Endothelial cell of hepatic sinusoid (primary cell): ENCODE results near the gene FXYD7.

Source experiments
- in situ Hi-C: cut with HindIII; loops from 2 replicates; pipeline ENCODE4 v1.10.0; 2017; ENCODE audit warnings: low sequenced_read_pairs

The FXYD7 gene

GRCh38 chr19:35109395-35110112 lies 33.5 kb upstream of the FXYD7 start:
- in situ Hi-C loops = loop anchor here (10.0 kb wide), 2 partner anchors 135 to 205 kb away; no protein-coding TSS in a partner anchor

- in situ Hi-C loops = loop anchor here (10.0 kb wide), 2 partner anchors 136 to 206 kb away; no protein-coding TSS in a partner anchor
Observed at GRCh38 chr19:35110974-35111373, 32.1 kb upstream of the FXYD7 start.

GRCh38 chr19:35112995-35113688 lies 29.9 kb upstream of the FXYD7 start:
- in situ Hi-C loops = loop anchor here (10.0 kb wide), 2 partner anchors 138 to 208 kb away; no protein-coding TSS in a partner anchor

GRCh38 chr19:35114353-35115176 lies 28.5 kb upstream of the FXYD7 start:
- in situ Hi-C loops = loop anchor here (5.0 to 10.0 kb wide), 3 partner anchors 62 to 210 kb away; no protein-coding TSS in a partner anchor

- in situ Hi-C loops = loop anchor here (5.0 to 10.0 kb wide), 3 partner anchors 63 to 211 kb away; no protein-coding TSS in a partner anchor
Observed at GRCh38 chr19:35115177-35115951, 27.7 kb upstream of the FXYD7 start, which contains the start of gene FXYD3. FXYD3 (plus strand) TSS chr19:35115823; CDS start chr19:35119377, 3,554 bp downstream.

GRCh38 chr19:35116072-35116801 lies 26.8 kb upstream of the FXYD7 start:
- in situ Hi-C loops = loop anchor here (5.0 to 10.0 kb wide), 3 partner anchors 64 to 211 kb away; no protein-coding TSS in a partner anchor

GRCh38 chr19:35117116-35117515 lies 25.9 kb upstream of the FXYD7 start:
- in situ Hi-C loops = loop anchor here (5.0 to 10.0 kb wide), 3 partner anchors 65 to 212 kb away; no protein-coding TSS in a partner anchor

GRCh38 chr19:35117799-35118198 lies 25.3 kb upstream of the FXYD7 start:
- in situ Hi-C loops = loop anchor here (5.0 to 10.0 kb wide), 3 partner anchors 65 to 213 kb away; no protein-coding TSS in a partner anchor

GRCh38 chr19:35118268-35119020 lies 24.6 kb upstream of the FXYD7 start:
- in situ Hi-C loops = loop anchor here (5.0 to 10.0 kb wide), 3 partner anchors 66 to 214 kb away; no protein-coding TSS in a partner anchor

- in situ Hi-C loops = loop anchor here (5.0 to 10.0 kb wide), 3 partner anchors 67 to 214 kb away; no protein-coding TSS in a partner anchor
Observed at GRCh38 chr19:35119091-35119490, 24.0 kb upstream of the FXYD7 start.

- in situ Hi-C loops = loop anchor here (5.0 to 10.0 kb wide), 3 partner anchors 67 to 215 kb away; no protein-coding TSS in a partner anchor
Observed at GRCh38 chr19:35119578-35120155, 23.4 kb upstream of the FXYD7 start.

- in situ Hi-C loops = no loop called here
Observed at GRCh38 chr19:35120492-35120891, 22.6 kb upstream of the FXYD7 start.

- in situ Hi-C loops = no loop called here
Observed at GRCh38 chr19:35120898-35121297, 22.2 kb upstream of the FXYD7 start.

- in situ Hi-C loops = no loop called here
Observed at GRCh38 chr19:35122687-35123551, 20.1 kb upstream of the FXYD7 start.

GRCh38 chr19:35123573-35123972 lies 19.5 kb upstream of the FXYD7 start:
- in situ Hi-C loops = no loop called here

- in situ Hi-C loops = no loop called here
Observed at GRCh38 chr19:35124098-35125060, 18.7 kb upstream of the FXYD7 start.
